22Rv1 (cell line): ENCODE results near the gene TNRC18.
A peak's percentile ranks its signal among the peaks of the same experiment; 100 is the strongest.

ENCODE experiments used
- H3K27ac ChIP-seq: fragments of 450-650 bp; 2 replicates; pipeline ENCODE4 v1.5.1; 2017
- CTCF ChIP-seq: fragments of 450-650 bp; IDR thresholded peaks from 2 replicates; pipeline ENCODE4 v1.5.1; 2017; ENCODE audit warnings: mild to moderate bottlenecking
- ZFX ChIP-seq: fragments of 450-650 bp; IDR thresholded peaks from 2 replicates; pipeline ENCODE4 v1.6.1; 2017; ENCODE audit warnings: antibody characterized with exemption, borderline replicate concordance

Gene TNRC18

GRCh38 chr7:5370454-5371353 is 52.9 kb downstream of the TNRC18 start:
- no peak for TF ChIP-seq CTCF
- TF ChIP-seq ZFX: no peak
- no peak overlapping the region for H3K27ac ChIP-seq

- TF ChIP-seq ZFX: no peak
- TF ChIP-seq CTCF: no peak
- no peak overlapping the region for H3K27ac ChIP-seq
These were observed 56.0 kb downstream of the TNRC18 start for GRCh38 chr7:5367661-5368060.

- H3K27ac ChIP-seq: peak overlapping the region; percentile 29; the same call in 1 of the 2 replicates
- peak; percentile 96 for TF ChIP-seq CTCF
These were observed 57.5 kb downstream of the TNRC18 start for GRCh38 chr7:5365976-5366625.

GRCh38 chr7:5363729-5364128 is 59.9 kb downstream of the TNRC18 start:
- TF ChIP-seq CTCF (no peak), ZFX (no peak)
- H3K27ac ChIP-seq: no peak overlapping the region

GRCh38 chr7:5362466-5362865 is 61.2 kb downstream of the TNRC18 start:
- H3K27ac ChIP-seq: no peak overlapping the region
- TF ChIP-seq CTCF (no peak), ZFX (no peak)

- no peak overlapping the region for H3K27ac ChIP-seq
- TF ChIP-seq ZFX (no peak), CTCF (no peak)
These were observed 62.0 kb downstream of the TNRC18 start for GRCh38 chr7:5361446-5362127.
